Rectal smooth muscle tissue (tissue), 1 donor: ENCODE data around the gene S100A4.
"Not testable (repeated sequence)": the region's sequence is repeated elsewhere in the genome, so short reads cannot be mapped to it uniquely, and the experiment has no call there.

Experiments used
- H3K27ac ChIP-seq: one replicate; pipeline ENCODE4 v1.7.0; 2013; ENCODE audit warnings: low read depth, low read length, inconsistent platforms
- H3K27me3 ChIP-seq: one replicate; pipeline ENCODE4 v1.7.0; 2013; ENCODE audit warnings: low read length; ENCODE audit not compliant: control insufficient read depth, insufficient read depth
- H3K36me3 ChIP-seq: one replicate; pipeline ENCODE4 v1.7.0; 2013; ENCODE audit warnings: low read length; ENCODE audit not compliant: control insufficient read depth, insufficient read depth
- H3K4me1 ChIP-seq: one replicate; pipeline ENCODE4 v1.7.0; 2013; ENCODE audit warnings: low read length; ENCODE audit not compliant: control insufficient read depth, insufficient read depth
- H3K4me3 ChIP-seq: one replicate; pipeline ENCODE4 v1.7.0; 2013; ENCODE audit warnings: low read length
- H3K9ac ChIP-seq: one replicate; pipeline ENCODE4 v1.7.0; 2013; ENCODE audit warnings: low read length

The S100A4 gene

GRCh38 chr1:153533689-153534201 is 11.9 kb downstream of the S100A4 start:
- Histone ChIP-seq H3K9ac (peak overlapping the region; percentile 57), H3K27me3 (no peaks in the 10 kb centered on the region), H3K27ac (peak overlapping the region; percentile 100), H3K36me3 (peaks cover 7% of the 10 kb centered on the region), H3K4me1 (peaks cover 23% of the 10 kb centered on the region), H3K4me3 (peak overlapping the region; percentile 96)

- H3K4me3 ChIP-seq, result peak overlapping the region; percentile 96
- peaks cover 23% of the 10 kb centered on the region for H3K4me1 ChIP-seq
- peak overlapping the region; percentile 100 for H3K27ac ChIP-seq
- peak overlapping the region; percentile 57 for H3K9ac ChIP-seq
- no peaks in the 10 kb centered on the region for H3K27me3 ChIP-seq
- H3K36me3 ChIP-seq, result peaks cover 7% of the 10 kb centered on the region
These were observed 12.6 kb downstream of the S100A4 start for GRCh38 chr1:153532769-153533599.

GRCh38 chr1:153532181-153532580 is 13.4 kb downstream of the S100A4 start:
- Histone ChIP-seq H3K36me3 (peaks cover 7% of the 10 kb centered on the region), H3K9ac (no peak overlapping the region), H3K27me3 (no peaks in the 10 kb centered on the region), H3K4me1 (peaks cover 24% of the 10 kb centered on the region), H3K27ac (no peak overlapping the region), H3K4me3 (peak overlapping the region; percentile 25)

GRCh38 chr1:153531638-153532037 is 14.0 kb downstream of the S100A4 start:
- Histone ChIP-seq H3K9ac (no peak overlapping the region), H3K4me3 (no peak overlapping the region), H3K4me1 (peaks cover 22% of the 10 kb centered on the region), H3K36me3 (peaks cover 7% of the 10 kb centered on the region), H3K27me3 (no peaks in the 10 kb centered on the region), H3K27ac (peak overlapping the region; percentile 26)

GRCh38 chr1:153527683-153528040 is 17.9 kb downstream of the S100A4 start:
- H3K36me3 ChIP-seq, result no peaks in the 10 kb centered on the region
- no peak overlapping the region for H3K27ac ChIP-seq
- no peak overlapping the region for H3K4me3 ChIP-seq
- peaks cover 4% of the 10 kb centered on the region for H3K4me1 ChIP-seq
- H3K27me3 ChIP-seq, result no peaks in the 10 kb centered on the region
- no peak overlapping the region for H3K9ac ChIP-seq

GRCh38 chr1:153527023-153527682 is 18.5 kb downstream of the S100A4 start:
- Histone ChIP-seq H3K4me1 (peaks cover 2% of the 10 kb centered on the region), H3K36me3 (no peaks in the 10 kb centered on the region), H3K27ac (no peak overlapping the region), H3K27me3 (no peaks in the 10 kb centered on the region), H3K4me3 (no peak overlapping the region), H3K9ac (no peak overlapping the region)

- H3K27me3 ChIP-seq, result no peaks in the 10 kb centered on the region
- no peak overlapping the region for H3K9ac ChIP-seq
- no peak overlapping the region for H3K27ac ChIP-seq
- no peaks in the 10 kb centered on the region for H3K36me3 ChIP-seq
- peaks cover 2% of the 10 kb centered on the region for H3K4me1 ChIP-seq
- H3K4me3 ChIP-seq, result no peak overlapping the region
These were observed 19.5 kb downstream of the S100A4 start for GRCh38 chr1:153526132-153526543.

GRCh38 chr1:153525088-153525728 is 20.4 kb downstream of the S100A4 start:
- Histone ChIP-seq H3K4me3 (no peak overlapping the region), H3K4me1 (peaks cover 2% of the 10 kb centered on the region), H3K36me3 (no peaks in the 10 kb centered on the region), H3K9ac (no peak overlapping the region), H3K27ac (no peak overlapping the region), H3K27me3 (no peaks in the 10 kb centered on the region)

- not testable (repeated sequence) for H3K36me3 ChIP-seq, H3K9ac ChIP-seq, H3K27ac ChIP-seq, H3K4me3 ChIP-seq, H3K27me3 ChIP-seq, H3K4me1 ChIP-seq
These were observed 23.1 kb downstream of the S100A4 start for GRCh38 chr1:153522353-153523048.

- H3K4me1 ChIP-seq, H3K27me3 ChIP-seq, H3K27ac ChIP-seq, H3K9ac ChIP-seq, H3K36me3 ChIP-seq, H3K4me3 ChIP-seq: not testable (repeated sequence)
These were observed 23.8 kb downstream of the S100A4 start for GRCh38 chr1:153521808-153522207.

GRCh38 chr1:153520818-153521476 is 24.7 kb downstream of the S100A4 start:
- Histone ChIP-seq H3K4me1 (no peaks in the 10 kb centered on the region), H3K36me3 (no peaks in the 10 kb centered on the region), H3K4me3 (no peak overlapping the region), H3K9ac (no peak overlapping the region), H3K27ac (no peak overlapping the region), H3K27me3 (no peaks in the 10 kb centered on the region)
